Neural cell (in vitro differentiated cells): ENCODE results near the gene IPP. TPM values are rescaled to one million over a fixed set of nuclear protein-coding genes. Genes with fewer than 3 reads are reported as not detected.

Source experiments
- H2AFZ ChIP-seq: fragments of 200-600, 300-800 bp; sonication (generic), shearing (Covaris generic); 2 replicates; pipeline ENCODE4 v1.6.0; 2014; ENCODE audit warnings: low read depth, mild to moderate bottlenecking, antibody characterized with exemption, low read length, moderate library complexity
- H3F3A ChIP-seq: fragments of 200-600 bp; shearing (Covaris generic); 2 replicates; pipeline ENCODE4 v1.6.1; 2016; ENCODE audit warnings: mild to moderate bottlenecking, moderate library complexity, mixed read lengths, antibody characterized with exemption, low read length; ENCODE audit not compliant: insufficient read depth, poor library complexity, severe bottlenecking
- H3K27ac ChIP-seq: fragments of 200-600, 300-800 bp; sonication (generic), shearing (Covaris generic); 2 replicates; pipeline ENCODE4 v1.5.1; 2014; ENCODE audit warnings: mild to moderate bottlenecking, low read length, moderate library complexity
- H3K27me3 ChIP-seq: fragments of 300-800, 200-600 bp; sonication (generic), shearing (Covaris generic); 2 replicates; pipeline ENCODE4 v1.6.0; 2014; ENCODE audit warnings: mild to moderate bottlenecking, low read depth, low read length, moderate library complexity; ENCODE audit not compliant: insufficient read depth
- H3K36me3 ChIP-seq: fragments of 300-800, 200-600 bp; sonication (generic), shearing (Covaris generic); 2 replicates; pipeline ENCODE4 v1.5.1; 2014; ENCODE audit warnings: mild to moderate bottlenecking, antibody characterized with exemption, low read length, moderate library complexity; ENCODE audit not compliant: insufficient read depth
- H3K4me2 ChIP-seq: fragments of 300-800, 200-600 bp; sonication (generic), shearing (Covaris generic); 2 replicates; pipeline ENCODE4 v1.6.0; 2014; ENCODE audit warnings: mild to moderate bottlenecking, low read length
- H3K4me3 ChIP-seq: fragments of 300-800, 200-600 bp; sonication (generic), shearing (Covaris generic); 2 replicates; pipeline ENCODE4 v1.5.1; 2014; ENCODE audit warnings: mild to moderate bottlenecking, low read length, moderate library complexity
- H3K79me2 ChIP-seq: fragments of 200-600 bp; shearing (Covaris generic); replicated peaks from 2 replicates; pipeline ENCODE4 v1.6.0; 2014; ENCODE audit warnings: mild to moderate bottlenecking, low read length, moderate library complexity; ENCODE audit not compliant: insufficient read depth
- H3K9ac ChIP-seq: fragments of 300-800, 200-600 bp; sonication (generic), shearing (Covaris generic); 2 replicates; pipeline ENCODE4 v1.6.1; 2016; ENCODE audit warnings: mild to moderate bottlenecking, low read length, mixed read lengths
- H3K9me2 ChIP-seq: fragments of 200-600 bp; shearing (Covaris generic); 2 replicates; pipeline ENCODE4 v1.6.1; 2016; ENCODE audit warnings: mild to moderate bottlenecking, low read length, mixed read lengths; ENCODE audit not compliant: insufficient read depth
- H3K9me3 ChIP-seq: fragments of 200-600, 300-800 bp; sonication (generic), shearing (Covaris generic); 2 replicates; pipeline ENCODE4 v1.6.1; 2016; ENCODE audit warnings: mild to moderate bottlenecking, mixed run types, low read length, moderate library complexity, mixed read lengths
- H4K20me1 ChIP-seq: fragments of 200-600 bp; shearing (Covaris generic); 2 replicates; pipeline ENCODE4 v1.6.1; 2016; ENCODE audit warnings: mild to moderate bottlenecking, mixed run types; ENCODE audit not compliant: insufficient read depth
- EP300 ChIP-seq: fragments of 450-650 bp; conservative IDR thresholded peaks from 2 replicates; pipeline ENCODE4 v1.6.1; 2014; ENCODE audit warnings: antibody characterized with exemption, mild to moderate bottlenecking, moderate library complexity; ENCODE audit not compliant: poor library complexity, severe bottlenecking
- EZH2 ChIP-seq: fragments of 200-600, 300-800 bp; shearing (Covaris generic), sonication (generic); IDR thresholded peaks from 2 replicates; pipeline ENCODE4 v1.6.1; 2014; ENCODE audit warnings: antibody characterized with exemption, low read length, borderline replicate concordance, mild to moderate bottlenecking; ENCODE audit not compliant: insufficient read depth, poor library complexity, severe bottlenecking
- POLR2AphosphoS5 ChIP-seq: IDR thresholded peaks from 2 replicates; pipeline ENCODE4 v1.6.1; 2012
- RAD21 ChIP-seq: fragments of 450-650 bp; conservative IDR thresholded peaks from 2 replicates; pipeline ENCODE4 v1.6.1; 2014; ENCODE audit warnings: antibody characterized with exemption, mild to moderate bottlenecking, moderate library complexity
- REST ChIP-seq: IDR thresholded peaks from 2 replicates; pipeline ENCODE4 v1.6.1; 2012; ENCODE audit warnings: borderline replicate concordance
- polyA plus RNA-seq: library from polyadenylated mRNA; depleted of rRNA; stranded (reverse); fragments of >200 nt; gene quantifications from 2 replicates; pipeline ENCODE4 v1.2.3, GENCODE V29; 2014
- TF ChIP-seq, protein P1 (sequence below): fragments of 450-650 bp; IDR thresholded peaks from 2 replicates; pipeline ENCODE4 v1.5.1; 2014; ENCODE audit warnings: antibody characterized with exemption, mild to moderate bottlenecking, moderate library complexity; ENCODE audit not compliant: poor library complexity, severe bottlenecking

The IPP gene
- polyA plus RNA-seq, 1 donor from 2014 or later: 8.3 TPM

DNA sequence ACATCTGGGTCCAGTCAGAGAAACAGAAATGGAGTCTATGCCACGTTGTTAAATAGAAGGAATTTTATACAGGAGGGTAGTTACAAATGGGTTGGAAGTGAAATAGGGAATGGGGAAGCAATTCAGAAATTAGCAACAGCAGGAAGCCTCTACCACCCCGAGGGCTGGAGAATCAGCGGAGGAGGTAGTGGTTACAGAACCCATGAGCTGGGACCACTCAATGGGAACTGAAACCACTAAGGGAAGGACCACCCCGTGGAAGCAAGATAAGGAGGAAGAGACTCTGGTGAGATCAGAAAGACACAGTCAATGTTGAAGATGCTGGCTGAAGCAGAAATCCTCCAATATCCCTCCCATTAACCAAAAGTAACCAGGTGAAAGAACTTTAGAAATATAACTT lies 37.5 kb upstream of the IPP start:
- H3K4me2 ChIP-seq: no peak overlapping the region
- H4K20me1 ChIP-seq: no peaks in the 10 kb centered on the region
- no peaks in the 10 kb centered on the region for H3K9me2 ChIP-seq

GRCh38 chr1:45785583-45785982 lies 35.1 kb upstream of the IPP start:
- no peaks in the 10 kb centered on the region for H3K79me2 ChIP-seq
- TF ChIP-seq, protein P1, sequence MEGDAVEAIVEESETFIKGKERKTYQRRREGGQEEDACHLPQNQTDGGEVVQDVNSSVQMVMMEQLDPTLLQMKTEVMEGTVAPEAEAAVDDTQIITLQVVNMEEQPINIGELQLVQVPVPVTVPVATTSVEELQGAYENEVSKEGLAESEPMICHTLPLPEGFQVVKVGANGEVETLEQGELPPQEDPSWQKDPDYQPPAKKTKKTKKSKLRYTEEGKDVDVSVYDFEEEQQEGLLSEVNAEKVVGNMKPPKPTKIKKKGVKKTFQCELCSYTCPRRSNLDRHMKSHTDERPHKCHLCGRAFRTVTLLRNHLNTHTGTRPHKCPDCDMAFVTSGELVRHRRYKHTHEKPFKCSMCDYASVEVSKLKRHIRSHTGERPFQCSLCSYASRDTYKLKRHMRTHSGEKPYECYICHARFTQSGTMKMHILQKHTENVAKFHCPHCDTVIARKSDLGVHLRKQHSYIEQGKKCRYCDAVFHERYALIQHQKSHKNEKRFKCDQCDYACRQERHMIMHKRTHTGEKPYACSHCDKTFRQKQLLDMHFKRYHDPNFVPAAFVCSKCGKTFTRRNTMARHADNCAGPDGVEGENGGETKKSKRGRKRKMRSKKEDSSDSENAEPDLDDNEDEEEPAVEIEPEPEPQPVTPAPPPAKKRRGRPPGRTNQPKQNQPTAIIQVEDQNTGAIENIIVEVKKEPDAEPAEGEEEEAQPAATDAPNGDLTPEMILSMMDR: no peak
- TF ChIP-seq EP300 (no peak), REST (no peak)
- H3K27me3 ChIP-seq: no peaks in the 10 kb centered on the region
- no peaks in the 10 kb centered on the region for H3K9me2 ChIP-seq
- H3F3A ChIP-seq: no peaks in the 10 kb centered on the region
- H3K4me3 ChIP-seq: no peak overlapping the region
- H4K20me1 ChIP-seq: no peaks in the 10 kb centered on the region
- no peaks in the 10 kb centered on the region for H3K36me3 ChIP-seq
- H3K9ac ChIP-seq: no peak overlapping the region
- no peak overlapping the region for H2AFZ ChIP-seq
- H3K4me2 ChIP-seq: no peak overlapping the region
- H3K27ac ChIP-seq: no peak overlapping the region
- H3K9me3 ChIP-seq: no peaks in the 10 kb centered on the region

More for the DNA sequence above, 37.5 kb upstream of the IPP start:
- Histone ChIP-seq H3K27me3 (no peaks in the 10 kb centered on the region), H3F3A (no peaks in the 10 kb centered on the region), H3K9ac (no peak overlapping the region), H3K27ac (no peak overlapping the region), H3K4me3 (no peak overlapping the region), H3K36me3 (no peaks in the 10 kb centered on the region), H2AFZ (no peak overlapping the region), H3K9me3 (no peaks in the 10 kb centered on the region), H3K79me2 (no peaks in the 10 kb centered on the region)
- no peak for TF ChIP-seq EZH2

- Histone ChIP-seq H3F3A (no peaks in the 10 kb centered on the region), H4K20me1 (no peaks in the 10 kb centered on the region), H3K9me3 (no peaks in the 10 kb centered on the region), H3K79me2 (no peaks in the 10 kb centered on the region), H3K27me3 (no peaks in the 10 kb centered on the region), H3K4me3 (no peak overlapping the region), H3K36me3 (no peaks in the 10 kb centered on the region), H3K9me2 (no peaks in the 10 kb centered on the region), H3K27ac (no peak overlapping the region), H2AFZ (no peak overlapping the region), H3K4me2 (no peak overlapping the region), H3K9ac (no peak overlapping the region)
- TF ChIP-seq RAD21 (no peak), POLR2AphosphoS5 (no peak)
These were observed 25.3 kb upstream of the IPP start for GRCh38 chr1:45775794-45776193.
